ENCODE results near the gene RBPJL. TPM values are rescaled to one million over a fixed set of nuclear protein-coding genes. Genes with fewer than 3 reads are reported as not detected.

Gene RBPJL
- total and polyA plus RNA-seq, 2 of the 13 experiments (the other 11 are each of a cell fraction or from before 2014, with no cell fraction given): not detected

GRCh38 chr20:45347297-45347935 is 40.8 kb downstream of the RBPJL start (continued):
- TF ChIP-seq THRA (CRISPR knock-in tag; IDR thresholded peaks at IDR 0.05; ENCODE audit: borderline replicate concordance): no peak
- TF ChIP-seq, protein P1, sequence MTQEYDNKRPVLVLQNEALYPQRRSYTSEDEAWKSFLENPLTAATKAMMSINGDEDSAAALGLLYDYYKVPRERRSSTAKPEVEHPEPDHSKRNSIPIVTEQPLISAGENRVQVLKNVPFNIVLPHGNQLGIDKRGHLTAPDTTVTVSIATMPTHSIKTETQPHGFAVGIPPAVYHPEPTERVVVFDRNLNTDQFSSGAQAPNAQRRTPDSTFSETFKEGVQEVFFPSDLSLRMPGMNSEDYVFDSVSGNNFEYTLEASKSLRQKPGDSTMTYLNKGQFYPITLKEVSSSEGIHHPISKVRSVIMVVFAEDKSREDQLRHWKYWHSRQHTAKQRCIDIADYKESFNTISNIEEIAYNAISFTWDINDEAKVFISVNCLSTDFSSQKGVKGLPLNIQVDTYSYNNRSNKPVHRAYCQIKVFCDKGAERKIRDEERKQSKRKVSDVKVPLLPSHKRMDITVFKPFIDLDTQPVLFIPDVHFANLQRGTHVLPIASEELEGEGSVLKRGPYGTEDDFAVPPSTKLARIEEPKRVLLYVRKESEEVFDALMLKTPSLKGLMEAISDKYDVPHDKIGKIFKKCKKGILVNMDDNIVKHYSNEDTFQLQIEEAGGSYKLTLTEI (CRISPR knock-in tag; conservative IDR thresholded peaks at IDR 0.05): no peak
- TF ChIP-seq, protein P2, sequence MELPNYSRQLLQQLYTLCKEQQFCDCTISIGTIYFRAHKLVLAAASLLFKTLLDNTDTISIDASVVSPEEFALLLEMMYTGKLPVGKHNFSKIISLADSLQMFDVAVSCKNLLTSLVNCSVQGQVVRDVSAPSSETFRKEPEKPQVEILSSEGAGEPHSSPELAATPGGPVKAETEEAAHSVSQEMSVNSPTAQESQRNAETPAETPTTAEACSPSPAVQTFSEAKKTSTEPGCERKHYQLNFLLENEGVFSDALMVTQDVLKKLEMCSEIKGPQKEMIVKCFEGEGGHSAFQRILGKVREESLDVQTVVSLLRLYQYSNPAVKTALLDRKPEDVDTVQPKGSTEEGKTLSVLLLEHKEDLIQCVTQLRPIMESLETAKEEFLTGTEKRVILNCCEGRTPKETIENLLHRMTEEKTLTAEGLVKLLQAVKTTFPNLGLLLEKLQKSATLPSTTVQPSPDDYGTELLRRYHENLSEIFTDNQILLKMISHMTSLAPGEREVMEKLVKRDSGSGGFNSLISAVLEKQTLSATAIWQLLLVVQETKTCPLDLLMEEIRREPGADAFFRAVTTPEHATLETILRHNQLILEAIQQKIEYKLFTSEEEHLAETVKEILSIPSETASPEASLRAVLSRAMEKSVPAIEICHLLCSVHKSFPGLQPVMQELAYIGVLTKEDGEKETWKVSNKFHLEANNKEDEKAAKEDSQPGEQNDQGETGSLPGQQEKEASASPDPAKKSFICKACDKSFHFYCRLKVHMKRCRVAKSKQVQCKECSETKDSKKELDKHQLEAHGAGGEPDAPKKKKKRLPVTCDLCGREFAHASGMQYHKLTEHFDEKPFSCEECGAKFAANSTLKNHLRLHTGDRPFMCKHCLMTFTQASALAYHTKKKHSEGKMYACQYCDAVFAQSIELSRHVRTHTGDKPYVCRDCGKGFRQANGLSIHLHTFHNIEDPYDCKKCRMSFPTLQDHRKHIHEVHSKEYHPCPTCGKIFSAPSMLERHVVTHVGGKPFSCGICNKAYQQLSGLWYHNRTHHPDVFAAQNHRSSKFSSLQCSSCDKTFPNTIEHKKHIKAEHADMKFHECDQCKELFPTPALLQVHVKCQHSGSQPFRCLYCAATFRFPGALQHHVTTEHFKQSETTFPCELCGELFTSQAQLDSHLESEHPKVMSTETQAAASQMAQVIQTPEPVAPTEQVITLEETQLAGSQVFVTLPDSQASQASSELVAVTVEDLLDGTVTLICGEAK (IDR thresholded peaks at IDR 0.05): no peak
- TF ChIP-seq, protein P2 (CRISPR knock-in tag; IDR thresholded peaks at IDR 0.05): no peak
- TF ChIP-seq SNAPC5 (CRISPR knock-in tag; IDR thresholded peaks at IDR 0.05; ENCODE audit: borderline replicate concordance): no peak
- TF ChIP-seq ZNF577 (CRISPR knock-in tag; IDR thresholded peaks at IDR 0.05; ENCODE audit: borderline replicate concordance, low read depth): no peak
- TF ChIP-seq, protein P3, sequence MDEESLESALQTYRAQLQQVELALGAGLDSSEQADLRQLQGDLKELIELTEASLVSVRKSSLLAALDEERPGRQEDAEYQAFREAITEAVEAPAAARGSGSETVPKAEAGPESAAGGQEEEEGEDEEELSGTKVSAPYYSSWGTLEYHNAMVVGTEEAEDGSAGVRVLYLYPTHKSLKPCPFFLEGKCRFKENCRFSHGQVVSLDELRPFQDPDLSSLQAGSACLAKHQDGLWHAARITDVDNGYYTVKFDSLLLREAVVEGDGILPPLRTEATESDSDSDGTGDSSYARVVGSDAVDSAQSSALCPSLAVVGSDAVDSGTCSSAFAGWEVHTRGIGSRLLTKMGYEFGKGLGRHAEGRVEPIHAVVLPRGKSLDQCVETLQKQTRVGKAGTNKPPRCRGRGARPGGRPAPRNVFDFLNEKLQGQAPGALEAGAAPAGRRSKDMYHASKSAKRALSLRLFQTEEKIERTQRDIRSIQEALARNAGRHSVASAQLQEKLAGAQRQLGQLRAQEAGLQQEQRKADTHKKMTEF (CRISPR knock-in tag; IDR thresholded peaks at IDR 0.05): no peak
- no peak for TF ChIP-seq ZNF468 (CRISPR knock-in tag; IDR thresholded peaks at IDR 0.05)
- no peak for TF ChIP-seq ZMYM3 (CRISPR knock-in tag; IDR thresholded peaks at IDR 0.05)
- TF ChIP-seq JARID2 (CRISPR knock-in tag; IDR thresholded peaks at IDR 0.05; ENCODE audit: insufficient replicate concordance): no peak

All from HepG2 (cell line).